ENCODE measurements around the gene SGCG.
"Not testable (repeated sequence)": the region's sequence is repeated elsewhere in the genome, so short reads cannot be mapped to it uniquely, and the experiment has no call there.

GRCh38 chr13:23142607-23143006 lies 38.2 kb upstream of the SGCG start:
- TF ChIP-seq CTCF (IDR thresholded peaks at IDR 0.05; ENCODE audit: poor library complexity, severe bottlenecking); POLR2AphosphoS5 (IDR thresholded peaks at IDR 0.05); RAD21 (conservative IDR thresholded peaks at IDR 0.05); EZH2 (IDR thresholded peaks at IDR 0.05; ENCODE audit: borderline replicate concordance, insufficient read depth, low read length, poor library complexity, severe bottlenecking); TAF1 (IDR thresholded peaks at IDR 0.05; ENCODE audit: low read depth); MXI1 (conservative IDR thresholded peaks at IDR 0.05; ENCODE audit: poor library complexity, severe bottlenecking); EP300 (conservative IDR thresholded peaks at IDR 0.05; ENCODE audit: poor library complexity, severe bottlenecking): not testable (repeated sequence)
